Measurements from ENCODE around the gene CPLANE1.
"Not testable (repeated sequence)": the region's sequence is repeated elsewhere in the genome, so short reads cannot be mapped to it uniquely, and the experiment has no call there.

Gene CPLANE1

DNA sequence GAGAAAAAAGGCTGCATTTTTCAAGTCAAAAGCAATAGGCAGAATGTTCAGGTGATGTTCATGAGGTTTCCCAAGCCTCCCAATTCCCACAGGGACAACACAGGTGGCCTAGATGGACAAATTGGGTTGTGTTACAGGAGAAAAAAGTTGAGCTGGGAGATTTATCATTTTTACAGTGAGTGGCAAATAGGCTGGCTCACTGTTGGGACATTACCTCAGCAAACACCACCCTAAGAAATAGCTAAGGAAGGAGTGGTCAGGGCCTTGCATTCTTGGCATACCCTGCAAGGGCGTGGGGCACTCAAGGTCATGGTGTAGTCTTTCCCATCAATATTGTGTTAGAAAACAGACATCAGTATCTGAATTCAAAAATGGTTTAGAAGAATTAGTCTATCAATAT, 23.3 kb upstream of the CPLANE1 start:
- WGBS (ENCODE audit: extremely low coverage, insufficient coverage, insufficient read length), result no CpG with 5 or more reads among the region's 1 CpG
- peak; percentile 5 to 43 for DNase-seq
- Histone ChIP-seq H3K79me2 (ENCODE audit: control insufficient read depth, insufficient read depth, low read length, poor library complexity) (no peaks in the 10 kb centered on the region), H3K27ac (ENCODE audit: low read depth, low read length) (no peak overlapping the region), H2BK120ac (ENCODE audit: insufficient read depth, low read length, poor library complexity) (no peak overlapping the region), H3K4me2 (ENCODE audit: low read length) (peak overlapping the region; percentile 38), H3K4ac (ENCODE audit: low read depth, low read length) (no peak overlapping the region), H3K27me3 (ENCODE audit: insufficient read depth, low read length) (no peaks in the 10 kb centered on the region), H3K36me3 (ENCODE audit: control insufficient read depth in 1 of 2, insufficient read depth in 2 of 2, low read length in 2 of 2) (no peaks in the 10 kb centered on the region), H4K12ac (ENCODE audit: low read depth, low read length) (no peak overlapping the region), H2BK12ac (ENCODE audit: low read length) (no peak overlapping the region), H4K91ac (ENCODE audit: low read depth, low read length) (no peak overlapping the region), H3K9me3 (ENCODE audit: insufficient read depth, low read depth, low read length) (peaks cover 2% of the 10 kb centered on the region), H4K8ac (ENCODE audit: low read depth, low read length) (no peak overlapping the region), H3K79me1 (ENCODE audit: low read length) (no peaks in the 10 kb centered on the region), H2BK5ac (ENCODE audit: low read depth, low read length, poor library complexity) (no peak overlapping the region), H3K4me1 (ENCODE audit: control insufficient read depth in 1 of 2, insufficient read depth in 2 of 2, low read length in 2 of 2) (no peaks in the 10 kb centered on the region), H3K4me3 (ENCODE audit: low read depth, low read length) (no peak overlapping the region), H3K14ac (ENCODE audit: low read length) (no peak overlapping the region), H2AFZ (ENCODE audit: insufficient read depth, low read length, poor library complexity) (no peak overlapping the region), H2AK5ac (ENCODE audit: low read length) (no peak overlapping the region), H3K9ac (ENCODE audit: low read length) (peak overlapping the region; percentile 22), H3K18ac (ENCODE audit: low read length) (no peak overlapping the region), H3K23ac (ENCODE audit: low read length) (no peak overlapping the region)

DNA sequence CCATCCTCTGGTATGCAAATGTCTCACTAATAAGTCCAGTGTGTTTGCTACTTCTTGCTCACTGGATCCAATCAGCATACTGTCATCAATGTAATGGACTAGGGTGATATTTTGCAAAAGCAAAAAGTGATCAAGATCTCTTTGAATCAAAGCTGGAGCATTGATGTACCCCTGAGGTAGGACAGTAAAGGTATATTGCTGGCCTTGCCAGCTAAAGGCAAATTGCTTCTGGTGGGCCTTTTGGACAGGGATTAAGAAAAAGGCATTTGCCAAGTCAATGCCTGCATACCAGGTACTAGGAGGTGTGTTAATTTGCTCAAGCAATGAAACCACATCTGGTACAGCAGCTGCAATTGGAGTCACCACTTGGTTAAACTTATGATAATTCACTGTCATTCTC, 18.9 kb upstream of the CPLANE1 start:
- not testable (repeated sequence) for H3K4me3 ChIP-seq (ENCODE audit: low read depth, low read length); H3K23ac ChIP-seq (ENCODE audit: low read length); H2BK120ac ChIP-seq (ENCODE audit: insufficient read depth, low read length, poor library complexity); H3K14ac ChIP-seq (ENCODE audit: low read length); DNase-seq; H3K4me1 ChIP-seq (ENCODE audit: control insufficient read depth in 1 of 2, insufficient read depth in 2 of 2, low read length in 2 of 2); H2BK12ac ChIP-seq (ENCODE audit: low read length); H3K27me3 ChIP-seq (ENCODE audit: insufficient read depth, low read length); H3K27ac ChIP-seq (ENCODE audit: low read depth, low read length); H3K9ac ChIP-seq (ENCODE audit: low read length); H4K12ac ChIP-seq (ENCODE audit: low read depth, low read length); H2AK5ac ChIP-seq (ENCODE audit: low read length); H2AFZ ChIP-seq (ENCODE audit: insufficient read depth, low read length, poor library complexity); H4K91ac ChIP-seq (ENCODE audit: low read depth, low read length); H4K8ac ChIP-seq (ENCODE audit: low read depth, low read length); H3K4me2 ChIP-seq (ENCODE audit: low read length); H3K18ac ChIP-seq (ENCODE audit: low read length); H3K79me2 ChIP-seq (ENCODE audit: control insufficient read depth, insufficient read depth, low read length, poor library complexity); H3K79me1 ChIP-seq (ENCODE audit: low read length); H3K4ac ChIP-seq (ENCODE audit: low read depth, low read length); H3K36me3 ChIP-seq (ENCODE audit: control insufficient read depth in 1 of 2, insufficient read depth in 2 of 2, low read length in 2 of 2); H2BK5ac ChIP-seq (ENCODE audit: low read depth, low read length, poor library complexity); H3K9me3 ChIP-seq (ENCODE audit: insufficient read depth, low read depth, low read length)

DNA sequence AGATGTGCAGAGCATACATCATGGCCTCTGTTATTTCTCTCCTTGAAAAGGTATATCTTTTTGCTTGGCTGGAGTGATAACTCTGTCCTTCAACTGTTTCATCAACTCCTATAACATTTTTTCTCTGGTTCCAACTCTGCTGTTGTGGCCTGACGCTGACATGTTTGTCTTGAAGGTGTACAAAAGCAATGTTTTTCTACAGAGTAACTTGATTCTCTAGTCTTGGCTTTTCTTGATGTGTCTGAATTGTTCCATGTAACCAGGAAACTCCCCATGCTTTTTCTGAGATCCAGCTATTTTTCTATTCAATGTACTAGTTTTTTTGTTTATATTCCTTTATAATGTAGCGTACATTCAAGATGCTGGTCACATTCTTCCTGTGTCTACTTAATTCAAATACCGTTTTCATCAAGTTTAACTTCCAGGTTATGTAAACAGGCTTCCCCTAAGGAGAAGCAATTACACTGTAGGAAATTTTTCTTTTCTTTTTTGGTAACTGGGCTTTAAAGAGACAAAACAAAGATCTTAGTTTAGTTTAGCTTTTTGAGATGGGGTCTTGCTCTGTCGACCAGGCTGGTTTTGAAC, 6.7 kb upstream of the CPLANE1 start:
- DNase-seq, result no peak

DNA sequence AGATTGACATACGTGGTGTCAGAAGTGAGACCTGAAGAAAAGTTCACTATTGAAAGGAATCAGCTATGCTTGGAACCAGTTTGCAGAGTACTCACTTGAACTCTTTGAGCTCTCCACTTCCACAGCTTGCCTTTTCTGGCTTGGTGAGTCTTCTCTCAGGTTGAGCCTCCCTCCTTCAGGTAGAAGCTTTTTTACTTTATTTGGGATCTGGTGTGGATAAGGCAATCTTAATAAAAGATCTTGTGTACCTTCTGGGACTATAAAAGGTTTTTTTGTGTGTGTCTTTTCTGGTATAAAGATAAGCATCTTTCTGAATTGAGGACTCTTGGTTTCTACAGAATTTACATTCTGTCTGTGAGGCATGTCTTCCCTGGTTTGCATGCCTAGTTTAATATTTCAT, 5.4 kb upstream of the CPLANE1 start:
- Histone ChIP-seq H2BK120ac (ENCODE audit: insufficient read depth, low read length, poor library complexity) (no peak overlapping the region), H3K4me3 (ENCODE audit: low read depth, low read length) (no peak overlapping the region), H3K9me3 (ENCODE audit: insufficient read depth, low read depth, low read length) (no peaks in the 10 kb centered on the region), H3K14ac (ENCODE audit: low read length) (no peak overlapping the region), H4K8ac (ENCODE audit: low read depth, low read length) (no peak overlapping the region), H3K27ac (ENCODE audit: low read depth, low read length) (no peak overlapping the region), H4K12ac (ENCODE audit: low read depth, low read length) (no peak overlapping the region), H2AK5ac (ENCODE audit: low read length) (no peak overlapping the region), H3K79me2 (ENCODE audit: control insufficient read depth, insufficient read depth, low read length, poor library complexity) (peaks cover 1% of the 10 kb centered on the region), H3K18ac (ENCODE audit: low read length) (no peak overlapping the region), H3K4me1 (ENCODE audit: control insufficient read depth in 1 of 2, insufficient read depth in 2 of 2, low read length in 2 of 2) (peaks cover 4 to 5% of the 10 kb centered on the region in 2 experiments), H3K4ac (ENCODE audit: low read depth, low read length) (no peak overlapping the region), H3K36me3 (ENCODE audit: control insufficient read depth in 1 of 2, insufficient read depth in 2 of 2, low read length in 2 of 2) (no peaks in the 10 kb centered on the region), H3K27me3 (ENCODE audit: insufficient read depth, low read length) (no peaks in the 10 kb centered on the region), H3K9ac (ENCODE audit: low read length) (no peak overlapping the region), H2BK5ac (ENCODE audit: low read depth, low read length, poor library complexity) (no peak overlapping the region), H2AFZ (ENCODE audit: insufficient read depth, low read length, poor library complexity) (no peak overlapping the region), H3K4me2 (ENCODE audit: low read length) (no peak overlapping the region), H4K91ac (ENCODE audit: low read depth, low read length) (no peak overlapping the region), H2BK12ac (ENCODE audit: low read length) (no peak overlapping the region), H3K79me1 (ENCODE audit: low read length) (peaks cover 4% of the 10 kb centered on the region), H3K23ac (ENCODE audit: low read length) (no peak overlapping the region)
- WGBS (ENCODE audit: extremely low coverage, insufficient coverage, insufficient read length), result no CpG with 5 or more reads among the region's 1 CpG
- DNase-seq, result no peak

More for the DNA sequence above, 6.7 kb upstream of the CPLANE1 start:
- H3K18ac ChIP-seq (ENCODE audit: low read length), result no peak overlapping the region
- no peak overlapping the region for H2AFZ ChIP-seq (ENCODE audit: insufficient read depth, low read length, poor library complexity)
- H2BK5ac ChIP-seq (ENCODE audit: low read depth, low read length, poor library complexity), result no peak overlapping the region
- no peaks in the 10 kb centered on the region for H3K79me2 ChIP-seq (ENCODE audit: control insufficient read depth, insufficient read depth, low read length, poor library complexity)
- H4K8ac ChIP-seq (ENCODE audit: low read depth, low read length), result no peak overlapping the region
- no peaks in the 10 kb centered on the region for H3K27me3 ChIP-seq (ENCODE audit: insufficient read depth, low read length)
- H3K14ac ChIP-seq (ENCODE audit: low read length), result no peak overlapping the region
- H3K27ac ChIP-seq (ENCODE audit: low read depth, low read length), result no peak overlapping the region
- no peaks in the 10 kb centered on the region for H3K9me3 ChIP-seq (ENCODE audit: insufficient read depth, low read depth, low read length)
- no peak overlapping the region for H3K4me2 ChIP-seq (ENCODE audit: low read length)
- no peak overlapping the region for H2AK5ac ChIP-seq (ENCODE audit: low read length)
- no peak overlapping the region for H2BK12ac ChIP-seq (ENCODE audit: low read length)
- no peaks in the 10 kb centered on the region for H3K36me3 ChIP-seq (ENCODE audit: control insufficient read depth in 1 of 2, insufficient read depth in 2 of 2, low read length in 2 of 2)
- no peaks in the 10 kb centered on the region for H3K79me1 ChIP-seq (ENCODE audit: low read length)
- H3K4me1 ChIP-seq (ENCODE audit: control insufficient read depth in 1 of 2, insufficient read depth in 2 of 2, low read length in 2 of 2), result no peaks in the 10 kb centered on the region
- H2BK120ac ChIP-seq (ENCODE audit: insufficient read depth, low read length, poor library complexity), result no peak overlapping the region
- no peak overlapping the region for H4K12ac ChIP-seq (ENCODE audit: low read depth, low read length)
- no peak overlapping the region for H3K4me3 ChIP-seq (ENCODE audit: low read depth, low read length)
- no peak overlapping the region for H3K23ac ChIP-seq (ENCODE audit: low read length)
- no peak overlapping the region for H3K9ac ChIP-seq (ENCODE audit: low read length)
- no CpG with 5 or more reads among the region's 4 CpGs for WGBS (ENCODE audit: extremely low coverage, insufficient coverage, insufficient read length)
- H4K91ac ChIP-seq (ENCODE audit: low read depth, low read length), result no peak overlapping the region
- no peak overlapping the region for H3K4ac ChIP-seq (ENCODE audit: low read depth, low read length)
